ENCODE results near the gene LRRC55. TPM values are rescaled to one million over a fixed set of nuclear protein-coding genes. Genes with fewer than 3 reads are reported as not detected.

Gene LRRC55
- total RNA-seq, 1 donor from 2014 or later: 1.4 TPM

GRCh38 chr11:57219021-57219627 lies 37.4 kb downstream of the LRRC55 start:
- Histone ChIP-seq H3K27ac (no peak overlapping the region), H3K4me1 (peaks cover 18% of the 10 kb centered on the region), H3K4me3 (no peak overlapping the region), H3K36me3 (no peaks in the 10 kb centered on the region), H3F3A (ENCODE audit: low read depth) (peaks cover 11% of the 10 kb centered on the region), H3K79me2 (ENCODE audit: low read depth) (no peaks in the 10 kb centered on the region), H3K4me2 (no peak overlapping the region), H3K9me3 (ENCODE audit: low read depth) (no peaks in the 10 kb centered on the region), H3K9ac (no peak overlapping the region), H4K20me1 (ENCODE audit: low read depth) (no peaks in the 10 kb centered on the region), H3K27me3 (no peaks in the 10 kb centered on the region), H2AFZ (replicated peaks) (no peak overlapping the region)
- Mint-ChIP-seq H3K36me3 (no peaks in the 10 kb centered on the region), H3K4me1 (peaks cover 19% of the 10 kb centered on the region), H3K9me3 (peaks cover 2% of the 10 kb centered on the region), H3K27me3 (ENCODE audit: insufficient read depth, low read depth) (peaks cover 6% of the 10 kb centered on the region), H3K4me3 (no peak overlapping the region), H3K27ac (peak overlapping the region; percentile 36)
- no peak for TF ChIP-seq EZH2phosphoT487 (IDR thresholded peaks at IDR 0.05)
- no peak for TF ChIP-seq EZH2 (IDR thresholded peaks at IDR 0.05)
- TF ChIP-seq CTCF (IDR thresholded peaks at IDR 0.05): no peak
- no peak for DNase-seq (ENCODE audit: low spot score)

- H3K9me3 Mint-ChIP-seq: peaks cover 3% of the 10 kb centered on the region
- H3K9me3 ChIP-seq (ENCODE audit: low read depth): no peaks in the 10 kb centered on the region
- peaks cover 8% of the 10 kb centered on the region for H3K4me1 ChIP-seq
- H3K79me2 ChIP-seq (ENCODE audit: low read depth): no peaks in the 10 kb centered on the region
- no peak overlapping the region for H2AFZ ChIP-seq (replicated peaks)
- no peak overlapping the region for H3K4me3 ChIP-seq
- H3K36me3 ChIP-seq: no peaks in the 10 kb centered on the region
- no peaks in the 10 kb centered on the region for H4K20me1 ChIP-seq (ENCODE audit: low read depth)
- H3K4me1 Mint-ChIP-seq: peaks cover 11% of the 10 kb centered on the region
- no peak overlapping the region for H3K27ac ChIP-seq
- H3K4me2 ChIP-seq: no peak overlapping the region
- H3K4me3 Mint-ChIP-seq: no peak overlapping the region
- H3K27ac Mint-ChIP-seq: no peak overlapping the region
- H3F3A ChIP-seq (ENCODE audit: low read depth): no peaks in the 10 kb centered on the region
- no peaks in the 10 kb centered on the region for H3K27me3 ChIP-seq
- peaks cover 6% of the 10 kb centered on the region for H3K27me3 Mint-ChIP-seq (ENCODE audit: insufficient read depth, low read depth)
- no peak for TF ChIP-seq CTCF (IDR thresholded peaks at IDR 0.05)
- TF ChIP-seq EZH2 (IDR thresholded peaks at IDR 0.05): no peak
- no peak for TF ChIP-seq EZH2phosphoT487 (IDR thresholded peaks at IDR 0.05)
- no peak for DNase-seq (ENCODE audit: low spot score)
- peaks cover 2% of the 10 kb centered on the region for H3K36me3 Mint-ChIP-seq
- H3K9ac ChIP-seq: no peak overlapping the region
These were observed 40.5 kb downstream of the LRRC55 start for GRCh38 chr11:57222239-57222638.

GRCh38 chr11:57223601-57224000 lies 41.8 kb downstream of the LRRC55 start:
- peaks cover 8% of the 10 kb centered on the region for H3K4me1 ChIP-seq
- DNase-seq (ENCODE audit: low spot score): no peak
- Mint-ChIP-seq H3K27me3 (ENCODE audit: insufficient read depth, low read depth) (peaks cover 6% of the 10 kb centered on the region), H3K36me3 (peaks cover 2% of the 10 kb centered on the region), H3K9me3 (peaks cover 3% of the 10 kb centered on the region), H3K4me1 (peaks cover 8% of the 10 kb centered on the region), H3K27ac (no peak overlapping the region), H3K4me3 (no peak overlapping the region)
- H3F3A ChIP-seq (ENCODE audit: low read depth): no peaks in the 10 kb centered on the region
- H3K36me3 ChIP-seq: no peaks in the 10 kb centered on the region
- no peak overlapping the region for H3K4me2 ChIP-seq
- no peaks in the 10 kb centered on the region for H3K9me3 ChIP-seq (ENCODE audit: low read depth)
- no peaks in the 10 kb centered on the region for H3K79me2 ChIP-seq (ENCODE audit: low read depth)
- H3K27ac ChIP-seq: no peak overlapping the region
- no peaks in the 10 kb centered on the region for H4K20me1 ChIP-seq (ENCODE audit: low read depth)
- no peak overlapping the region for H2AFZ ChIP-seq (replicated peaks)
- H3K4me3 ChIP-seq: no peak overlapping the region
- H3K27me3 ChIP-seq: no peaks in the 10 kb centered on the region
- H3K9ac ChIP-seq: no peak overlapping the region
- TF ChIP-seq EZH2phosphoT487 (IDR thresholded peaks at IDR 0.05): no peak
- TF ChIP-seq EZH2 (IDR thresholded peaks at IDR 0.05): no peak
- no peak for TF ChIP-seq CTCF (IDR thresholded peaks at IDR 0.05)

Measured in neural progenitor cell (in vitro differentiated cells).